RKO (cell line): ENCODE results near the gene NDFIP1.
"Not testable (repeated sequence)": the region's sequence is repeated elsewhere in the genome, so short reads cannot be mapped to it uniquely, and the experiment has no call there.

ENCODE experiments used
- DNase-seq: peaks from one replicate; pipeline ENCODE4 v3.0.0-alpha.2; 2016; ENCODE audit warnings: low spot score

NDFIP1 gene

GRCh38 chr5:142108432-142109330 lies at the start of gene NDFIP1:
Gene NDFIP1 (plus strand): TSS chr5:142108779. CDS start chr5:142108975, 196 bp downstream.
- DNase-seq, result peak; percentile 78

- peak; percentile 35 for DNase-seq
Observed at GRCh38 chr5:142059304-142059940, 49.2 kb upstream of the NDFIP1 start.

GRCh38 chr5:142063376-142063775 lies 45.2 kb upstream of the NDFIP1 start:
- no peak for DNase-seq

GRCh38 chr5:142063878-142064331 lies 44.7 kb upstream of the NDFIP1 start:
- no peak for DNase-seq

- no peak for DNase-seq
Observed at GRCh38 chr5:142065273-142065672, 43.3 kb upstream of the NDFIP1 start.

- no peak for DNase-seq
Observed at GRCh38 chr5:142069606-142070399, 38.8 kb upstream of the NDFIP1 start.

GRCh38 chr5:142070734-142071133 lies 37.8 kb upstream of the NDFIP1 start:
- no peak for DNase-seq

GRCh38 chr5:142072488-142072887 lies 36.1 kb upstream of the NDFIP1 start:
- no peak for DNase-seq

GRCh38 chr5:142073362-142073988 lies 35.1 kb upstream of the NDFIP1 start:
- DNase-seq, result no peak

- DNase-seq, result no peak
Observed at GRCh38 chr5:142074006-142074405, 34.6 kb upstream of the NDFIP1 start.

- no peak for DNase-seq
Observed at GRCh38 chr5:142078221-142078620, 30.4 kb upstream of the NDFIP1 start.

- DNase-seq, result no peak
Observed at GRCh38 chr5:142078706-142079105, 29.9 kb upstream of the NDFIP1 start.

- no peak for DNase-seq
Observed at GRCh38 chr5:142079306-142079721, 29.3 kb upstream of the NDFIP1 start.

GRCh38 chr5:142080248-142080647 lies 28.3 kb upstream of the NDFIP1 start:
- DNase-seq, result no peak

GRCh38 chr5:142082182-142082781 lies 26.3 kb upstream of the NDFIP1 start:
- no peak for DNase-seq

- DNase-seq, result no peak
Observed at GRCh38 chr5:142086229-142086628, 22.4 kb upstream of the NDFIP1 start.

- DNase-seq, result no peak
Observed at GRCh38 chr5:142086679-142087078, 21.9 kb upstream of the NDFIP1 start.

- no peak for DNase-seq
Observed at GRCh38 chr5:142087920-142088679, 20.5 kb upstream of the NDFIP1 start.

- not testable (repeated sequence) for DNase-seq
Observed at GRCh38 chr5:142088855-142089479, 19.6 kb upstream of the NDFIP1 start.

GRCh38 chr5:142091012-142091411 lies 17.6 kb upstream of the NDFIP1 start:
- DNase-seq, result no peak
